DMS153 (cell line): ENCODE measurements around the gene SLC30A5.
"Not testable (repeated sequence)": the region's sequence is repeated elsewhere in the genome, so short reads cannot be mapped to it uniquely, and the experiment has no call there.

Experiments
- DNase-seq: peaks from one replicate; lab custom pipeline; 2025; lab: John Stamatoyannopoulos, UW

SLC30A5 gene

DNA sequence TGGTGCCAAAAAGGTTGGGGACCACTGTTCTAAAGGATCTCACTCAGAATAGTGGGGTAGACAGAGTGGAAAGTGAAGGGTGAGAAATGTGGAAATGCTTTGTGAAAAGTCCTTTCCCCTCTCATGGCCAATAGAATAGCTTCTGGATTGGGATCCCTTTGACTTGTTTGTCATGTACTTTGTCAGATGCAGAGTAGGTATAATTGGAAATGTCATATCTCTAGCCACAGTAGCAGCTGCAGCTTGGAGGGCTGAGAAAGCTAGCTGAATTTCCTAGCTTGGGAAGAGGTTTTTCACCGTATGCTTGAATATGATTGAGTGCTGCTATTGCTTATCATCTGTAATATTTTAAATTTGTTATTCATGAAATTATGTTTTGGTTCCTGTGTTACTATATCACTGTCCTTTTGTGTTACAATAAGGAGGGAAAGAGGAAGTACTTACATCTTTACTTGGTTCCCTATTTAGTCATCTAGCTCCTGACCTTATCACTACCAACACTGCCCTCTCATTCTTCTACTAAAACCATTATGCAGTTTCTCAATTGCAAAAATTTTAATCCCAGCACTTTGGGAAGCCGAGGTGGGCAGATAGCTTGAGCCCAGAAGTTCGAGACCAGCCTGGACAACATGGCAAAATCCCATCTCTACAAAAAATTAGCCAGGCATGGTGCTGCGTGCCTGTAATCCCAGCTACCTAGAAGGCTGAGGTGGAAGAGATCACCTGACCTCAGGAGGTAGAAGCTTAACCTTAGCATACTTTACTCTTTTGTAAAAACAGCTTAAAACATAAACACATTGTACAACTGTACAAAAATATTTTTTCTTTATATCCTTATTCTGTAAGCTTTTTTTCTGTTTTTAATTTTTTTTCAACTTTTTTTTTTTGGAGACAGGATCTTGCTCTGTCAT lies 12.4 kb downstream of the SLC30A5 start:
- DNase-seq, result no peak

DNA sequence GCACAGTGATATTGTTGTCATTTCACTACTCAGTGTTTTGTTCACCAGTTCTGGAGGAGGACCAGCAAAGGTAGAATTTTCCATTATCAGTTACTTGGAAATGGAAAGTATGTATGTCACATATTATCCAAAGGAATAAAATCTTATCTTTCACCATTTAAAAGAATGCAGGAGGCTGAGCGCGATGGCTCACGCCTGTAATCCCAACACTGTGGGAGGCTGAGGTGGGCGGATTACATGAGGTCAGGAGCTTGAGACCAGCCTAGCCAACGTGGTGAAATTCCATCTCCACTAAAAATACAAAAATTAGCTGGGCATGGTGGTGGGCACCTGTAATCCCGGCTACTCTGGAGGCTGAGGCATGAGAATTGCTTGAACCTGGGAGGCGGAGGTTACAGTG lies 14.6 kb downstream of the SLC30A5 start:
- not testable (repeated sequence) for DNase-seq

DNA sequence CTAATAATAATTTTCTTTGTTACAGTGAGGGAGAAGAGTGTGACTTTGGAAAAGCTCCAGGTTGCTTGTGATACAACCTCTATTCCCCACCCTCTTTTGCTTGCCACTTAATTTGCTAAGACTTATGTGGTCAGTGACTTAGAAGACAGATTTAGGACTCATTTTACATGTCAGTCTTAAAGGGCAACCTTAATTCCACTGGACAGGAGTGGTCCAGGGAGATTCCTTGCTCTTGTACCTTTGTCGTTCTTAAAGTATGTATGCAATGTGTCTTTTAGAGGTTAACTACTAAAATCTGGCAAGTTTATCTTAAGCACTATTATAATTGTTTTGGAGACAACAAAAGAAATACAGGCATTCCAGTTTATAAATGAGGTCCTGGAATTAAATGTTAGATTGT lies 20.0 kb downstream of the SLC30A5 start:
- DNase-seq, result no peak

DNA sequence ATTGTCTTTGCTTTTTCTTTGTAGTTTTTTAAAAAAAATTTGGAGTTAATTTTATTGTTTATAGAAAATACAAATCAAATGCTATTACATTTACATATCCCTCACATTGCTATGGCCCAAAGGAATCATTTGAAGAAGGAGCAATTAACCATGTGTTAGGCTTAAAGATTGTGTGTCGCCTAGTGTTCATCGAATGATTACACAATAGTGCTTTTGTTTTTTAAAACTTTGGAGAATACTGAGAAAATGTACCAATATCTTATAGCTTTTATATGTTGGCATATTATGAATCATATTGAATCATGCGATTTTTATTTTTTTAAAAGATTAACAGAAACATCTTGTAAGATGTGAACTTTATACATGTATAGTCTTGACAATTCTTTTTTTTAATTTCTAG lies 21.7 kb downstream of the SLC30A5 start:
- no peak for DNase-seq

DNA sequence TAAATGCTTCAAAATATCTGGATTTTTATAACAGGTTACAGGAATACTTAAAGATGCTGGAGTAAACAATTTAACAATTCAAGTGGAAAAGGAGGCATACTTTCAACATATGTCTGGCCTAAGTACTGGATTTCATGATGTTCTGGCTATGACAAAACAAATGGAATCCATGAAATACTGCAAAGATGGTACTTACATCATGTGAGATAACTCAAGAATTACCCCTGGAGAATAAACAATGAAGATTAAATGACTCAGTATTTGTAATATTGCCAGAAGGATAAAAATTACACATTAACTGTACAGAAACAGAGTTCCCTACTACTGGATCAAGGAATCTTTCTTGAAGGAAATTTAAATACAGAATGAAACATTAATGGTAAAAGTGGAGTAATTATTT lies 35.6 kb downstream of the SLC30A5 start:
- DNase-seq, result no peak

DNA sequence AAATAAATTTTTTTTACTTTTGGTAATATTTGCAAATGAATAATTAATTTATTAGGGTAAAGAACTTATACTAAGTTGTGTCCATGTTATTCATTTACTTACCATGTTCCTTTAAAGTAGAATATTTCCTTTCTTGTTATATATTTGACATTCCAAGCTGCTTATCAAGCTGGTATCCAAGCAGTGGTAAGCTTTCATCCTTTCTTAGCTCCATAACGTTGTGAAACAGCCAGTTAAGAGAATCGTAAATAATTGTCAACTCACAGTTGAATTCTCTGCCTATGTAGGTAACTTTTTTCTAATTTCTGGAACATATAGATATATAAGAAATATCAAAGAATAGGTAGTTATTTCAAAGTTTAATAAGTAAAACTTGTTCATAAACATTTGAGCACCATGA lies 36.4 kb downstream of the SLC30A5 start:
- DNase-seq, result no peak

DNA sequence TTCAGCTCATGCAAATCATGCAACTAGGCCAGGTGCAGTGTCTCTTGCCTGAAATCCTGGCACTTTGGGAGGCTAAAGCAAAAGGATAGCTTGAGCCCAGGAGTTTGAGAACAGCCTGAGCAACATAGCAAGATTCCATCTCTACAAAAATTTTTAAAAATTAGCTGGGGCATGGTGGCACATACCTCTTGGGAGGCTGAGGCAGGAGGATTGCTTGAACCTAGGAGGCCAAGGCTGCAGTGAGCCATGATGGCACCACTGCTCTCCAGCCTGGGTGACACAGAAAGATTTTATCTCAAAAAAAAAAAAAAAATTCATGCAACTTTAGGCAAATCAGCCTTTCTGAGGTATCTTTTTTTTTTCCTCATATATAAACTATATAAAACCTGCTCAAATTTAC lies 37.5 kb downstream of the SLC30A5 start:
- no peak for DNase-seq

DNA sequence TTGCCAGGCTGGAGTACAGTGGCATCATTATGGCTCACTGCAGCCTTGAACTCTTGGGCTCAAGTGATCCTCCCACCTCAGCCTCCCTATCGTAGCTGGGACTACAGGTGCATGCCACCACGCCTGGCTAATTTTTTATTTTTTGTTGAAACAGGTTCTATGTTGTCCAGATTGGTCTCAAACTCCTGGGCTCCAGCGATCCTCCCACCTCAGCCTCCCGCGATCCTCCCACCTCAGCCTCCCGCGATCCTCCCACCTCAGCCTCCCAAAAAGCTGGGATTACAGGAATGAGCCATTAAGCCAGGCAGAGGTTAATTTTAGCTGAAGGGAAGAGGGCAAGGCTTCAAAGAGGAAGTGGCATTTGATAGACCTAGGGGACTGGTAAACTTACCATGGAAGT lies 40.3 kb downstream of the SLC30A5 start:
- no peak for DNase-seq

DNA sequence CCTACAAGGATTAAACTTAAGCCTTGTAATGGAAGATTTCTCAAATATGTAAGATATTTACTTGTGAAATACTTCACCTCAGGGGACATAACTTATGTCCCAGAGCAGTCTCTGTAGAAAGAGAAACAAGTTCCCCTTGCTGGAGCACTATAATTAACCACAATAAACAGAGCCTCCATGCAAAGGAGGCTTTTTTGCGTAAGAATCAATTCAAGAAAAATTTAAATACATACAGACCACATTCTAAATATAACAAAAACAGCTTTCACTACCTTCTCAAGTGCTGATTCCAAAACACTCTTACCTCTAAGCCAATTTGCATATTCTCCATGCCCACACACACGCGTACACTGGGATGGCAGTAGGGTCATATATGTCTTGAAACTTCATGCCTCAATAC lies 42.5 kb downstream of the SLC30A5 start:
- no peak for DNase-seq

DNA sequence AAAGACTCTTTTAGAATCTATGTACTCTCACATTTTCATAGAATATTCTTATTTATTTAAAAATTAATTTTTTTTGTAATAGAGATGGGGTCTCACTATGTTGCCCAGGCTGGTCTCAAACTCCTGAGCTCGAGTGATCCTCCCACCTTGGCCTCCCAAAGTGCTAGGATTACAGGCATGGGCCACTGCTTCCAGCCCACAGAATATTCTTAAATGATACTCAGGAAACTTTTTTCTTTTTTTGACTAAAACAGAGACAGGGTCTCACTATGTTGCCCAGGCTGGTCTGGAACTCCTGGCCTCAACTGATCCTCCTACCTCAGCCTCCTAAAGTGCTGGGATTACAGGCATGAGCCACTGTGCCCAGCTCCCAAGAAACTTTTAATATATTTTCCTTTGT lies 43.4 kb downstream of the SLC30A5 start:
- DNase-seq, result not testable (repeated sequence)

DNA sequence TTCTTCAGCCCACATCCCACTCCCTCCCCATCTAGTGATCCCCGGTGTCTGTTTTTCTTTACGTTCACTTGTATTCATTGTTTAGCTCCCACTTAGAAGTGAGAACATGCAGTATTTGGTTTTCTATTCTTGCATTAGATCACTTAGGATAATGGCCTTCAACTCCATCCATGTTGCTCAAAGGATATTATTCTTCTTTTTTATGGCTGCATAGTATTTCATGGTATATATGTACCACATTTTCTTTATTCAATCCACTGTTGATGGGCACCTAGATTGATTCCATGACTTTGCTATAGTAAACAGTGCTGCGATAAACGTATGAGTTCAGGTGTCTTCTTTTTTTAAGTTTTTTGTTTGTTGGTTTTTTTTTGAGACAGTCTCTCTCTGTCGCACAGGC lies 44.0 kb downstream of the SLC30A5 start:
- DNase-seq, result no peak

DNA sequence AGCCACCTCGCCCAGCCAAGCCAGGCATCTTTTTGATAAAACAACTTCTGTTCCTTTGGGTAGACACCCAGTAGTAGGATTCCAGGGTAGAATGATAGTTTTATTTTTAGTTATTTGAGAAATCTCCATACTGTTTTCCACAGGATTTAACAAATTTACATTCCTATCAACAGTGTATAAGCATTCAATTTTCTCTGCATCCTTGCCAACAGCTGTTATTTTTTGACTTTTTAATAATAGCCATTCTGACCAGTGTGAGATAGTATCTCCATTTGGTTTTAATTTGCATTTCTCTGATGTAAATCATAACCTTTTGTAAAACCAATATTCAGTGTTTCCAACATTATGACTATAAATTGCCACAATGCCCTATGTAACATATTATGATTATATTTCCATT lies 45.0 kb downstream of the SLC30A5 start:
- no peak for DNase-seq

DNA sequence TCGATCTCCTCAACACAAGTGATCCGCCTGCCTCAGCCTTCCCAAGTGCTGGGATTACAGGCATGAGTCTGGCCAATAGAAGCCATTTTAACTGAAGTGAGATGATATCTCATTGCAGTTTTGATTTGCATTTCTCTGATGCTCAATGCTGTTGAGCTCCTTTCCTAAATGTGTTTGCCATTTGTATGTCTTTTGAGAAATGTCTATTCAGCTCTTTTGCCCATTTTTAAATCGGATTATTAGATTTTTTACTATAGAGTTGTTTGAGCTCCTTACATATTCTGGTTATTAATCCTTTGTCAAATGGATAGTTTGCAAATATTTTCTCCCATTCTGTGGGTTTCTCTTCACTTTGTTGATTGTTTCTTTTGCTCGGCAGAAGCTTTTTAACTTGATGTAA lies 46.4 kb downstream of the SLC30A5 start:
- DNase-seq, result not testable (repeated sequence)

DNA sequence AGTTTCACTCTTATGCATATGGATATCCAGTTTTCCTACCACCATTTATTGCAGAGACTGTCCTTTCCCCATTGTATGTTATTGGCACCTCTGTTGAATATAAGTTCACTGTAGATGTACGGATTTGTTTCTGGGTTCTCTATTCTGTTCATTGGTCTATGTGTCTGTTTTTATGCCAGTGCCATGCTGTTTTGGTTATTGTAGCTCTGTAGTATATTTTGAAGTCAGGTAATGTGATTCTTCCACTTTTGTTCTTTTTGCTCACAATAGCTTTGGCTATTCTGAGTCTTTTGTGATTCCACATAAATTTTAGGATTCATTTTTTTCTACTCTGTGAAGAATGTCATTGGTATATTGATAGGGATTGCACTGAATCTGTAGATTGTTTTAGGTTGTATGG lies 47.0 kb downstream of the SLC30A5 start:
- no peak for DNase-seq

DNA sequence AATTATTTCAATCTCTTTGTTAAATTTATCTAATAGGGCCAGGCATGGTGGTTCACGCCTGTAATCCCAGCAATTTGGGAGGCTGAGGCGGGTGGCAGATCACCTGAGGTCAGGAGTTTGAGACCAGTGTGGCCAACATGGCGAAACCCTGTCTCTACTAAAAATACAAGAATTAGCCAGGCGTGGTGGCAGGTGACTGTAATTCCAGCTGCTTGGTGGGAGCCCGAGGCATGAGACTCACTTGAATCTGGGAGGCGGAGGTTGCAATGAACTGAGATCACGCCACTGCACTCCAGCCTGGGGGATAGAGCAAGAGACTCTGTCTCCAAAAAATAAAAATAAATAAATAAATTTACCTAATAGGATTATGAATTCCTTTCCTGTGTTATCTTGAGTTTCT lies 54.8 kb downstream of the SLC30A5 start:
- not testable (repeated sequence) for DNase-seq

DNA sequence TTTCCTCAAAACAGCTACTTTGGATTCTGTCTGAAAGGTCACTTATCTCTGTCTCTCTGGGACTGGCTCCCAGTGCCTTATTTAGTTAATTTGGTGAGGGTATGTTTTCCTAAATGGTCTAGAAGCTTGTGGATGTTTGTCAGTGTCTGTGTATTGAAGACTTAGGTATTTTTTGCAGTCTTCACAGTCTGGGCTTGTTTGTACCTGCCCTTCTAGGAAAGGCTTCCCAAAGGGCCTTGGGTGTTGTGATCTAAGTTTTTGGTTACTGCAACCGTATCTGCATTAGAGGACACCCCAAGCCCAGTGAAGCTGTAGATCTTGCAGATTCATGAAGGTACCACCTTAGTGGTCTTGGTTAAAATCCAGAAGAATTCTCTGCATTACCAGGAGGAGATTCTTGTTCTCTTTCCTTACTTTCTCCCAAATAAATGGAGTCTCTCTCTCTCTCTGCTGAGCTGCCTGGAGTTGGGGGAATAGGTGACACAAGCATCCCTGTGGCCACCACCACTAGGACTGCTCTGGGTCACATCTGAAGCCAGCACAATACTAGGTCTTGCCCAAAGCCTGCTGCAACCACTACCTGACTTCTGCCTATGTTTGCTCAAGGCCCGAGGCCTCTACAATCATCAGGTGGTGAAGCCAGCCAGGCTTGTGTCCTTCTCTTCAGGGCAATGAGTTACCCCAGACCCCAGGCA lies 55.3 kb downstream of the SLC30A5 start:
- DNase-seq, result no peak

DNA sequence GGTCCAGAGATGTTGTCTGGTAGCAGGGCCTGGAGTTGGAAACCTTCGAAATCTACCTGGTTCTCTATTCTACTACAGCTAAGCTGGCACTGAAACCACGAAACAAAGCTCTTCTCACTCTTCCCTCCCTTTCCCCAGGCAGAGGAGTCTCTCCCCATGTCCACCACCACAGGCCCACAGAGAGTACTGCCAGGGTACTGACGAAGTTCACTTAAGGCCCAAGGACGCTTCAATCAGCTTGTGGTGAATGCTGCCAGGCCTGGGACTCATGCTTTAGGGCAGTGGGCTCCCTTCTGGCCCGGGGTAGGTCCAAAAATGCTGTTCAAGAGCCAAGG lies 55.8 kb downstream of the SLC30A5 start:
- DNase-seq, result no peak

DNA sequence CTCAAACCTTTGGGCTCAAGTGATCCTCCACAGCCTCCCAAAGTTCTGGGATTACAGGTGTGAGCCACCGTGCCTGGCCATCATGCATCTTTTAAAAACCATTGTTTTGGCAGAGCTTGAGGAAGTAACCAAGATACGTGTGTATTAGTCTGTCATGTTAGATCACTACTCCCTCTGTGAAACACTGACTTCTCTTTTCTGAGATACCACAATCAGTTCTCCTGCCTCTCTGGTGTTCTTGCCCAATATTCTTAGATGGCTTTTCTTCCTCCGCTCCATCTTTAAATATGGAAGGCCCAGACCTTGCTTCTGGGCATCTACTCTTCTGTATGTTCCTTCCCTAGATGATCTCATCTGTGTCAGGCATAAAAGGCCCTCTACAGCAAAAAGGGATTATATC lies 58.9 kb downstream of the SLC30A5 start:
- no peak for DNase-seq

DNA sequence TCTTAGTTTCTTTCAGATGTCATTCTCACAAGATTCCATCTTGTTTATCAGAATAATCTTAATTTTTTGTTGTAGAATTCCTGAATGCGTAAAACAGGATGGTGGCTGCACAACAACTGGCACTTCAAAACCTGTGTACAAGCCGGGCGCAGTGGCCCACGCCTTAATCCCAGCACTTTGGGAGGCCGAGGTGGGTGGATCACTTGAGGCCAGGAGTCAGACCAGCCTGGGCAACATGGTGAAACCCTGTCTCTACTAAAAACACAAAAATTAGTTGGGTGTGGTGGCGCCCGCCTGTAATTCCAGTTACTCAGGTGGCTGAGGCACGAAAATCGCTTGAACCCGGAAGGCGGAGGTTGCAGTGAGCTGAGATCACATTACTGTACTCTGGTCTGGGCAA lies 62.6 kb downstream of the SLC30A5 start:
- no peak for DNase-seq

DNA sequence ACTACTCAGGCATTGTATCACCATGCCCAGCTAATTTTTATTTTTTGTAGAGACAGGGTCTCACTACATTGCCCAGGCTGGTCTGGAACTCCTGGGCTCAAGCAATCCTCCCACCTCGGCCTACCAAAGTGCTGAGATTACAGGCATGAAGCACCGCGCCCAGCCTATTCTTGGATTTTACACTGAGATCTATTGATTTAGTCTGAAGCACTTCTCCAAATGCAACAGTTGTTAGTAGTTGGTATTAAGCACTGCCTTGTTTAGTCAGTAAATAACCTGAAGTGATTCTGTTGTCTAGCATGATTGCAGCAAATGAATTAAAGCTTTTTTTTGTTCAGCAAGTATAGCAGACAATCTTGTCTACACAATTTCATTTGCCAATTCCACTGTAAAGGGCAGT lies 64.2 kb downstream of the SLC30A5 start:
- no peak for DNase-seq

DNA sequence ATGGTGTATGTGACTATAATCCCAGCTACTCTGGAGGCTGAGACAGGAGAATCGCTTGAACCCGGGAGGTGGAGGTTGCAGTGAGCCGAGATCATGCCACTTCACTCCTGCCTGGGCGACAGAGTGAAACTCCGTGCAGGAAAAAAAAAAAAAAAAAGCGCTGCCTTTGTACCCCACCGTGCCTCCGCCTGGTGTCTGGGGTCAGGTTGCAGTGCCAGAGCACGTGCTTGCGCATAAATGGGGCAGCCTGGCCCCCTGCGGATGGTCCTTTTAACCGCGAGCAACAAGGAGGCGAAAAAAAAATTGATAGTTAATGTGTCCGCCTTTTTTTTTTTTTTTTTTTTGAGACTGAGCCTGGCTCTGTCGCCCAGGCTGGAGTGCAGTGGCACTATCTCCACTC lies 66.8 kb downstream of the SLC30A5 start:
- DNase-seq, result no peak

DNA sequence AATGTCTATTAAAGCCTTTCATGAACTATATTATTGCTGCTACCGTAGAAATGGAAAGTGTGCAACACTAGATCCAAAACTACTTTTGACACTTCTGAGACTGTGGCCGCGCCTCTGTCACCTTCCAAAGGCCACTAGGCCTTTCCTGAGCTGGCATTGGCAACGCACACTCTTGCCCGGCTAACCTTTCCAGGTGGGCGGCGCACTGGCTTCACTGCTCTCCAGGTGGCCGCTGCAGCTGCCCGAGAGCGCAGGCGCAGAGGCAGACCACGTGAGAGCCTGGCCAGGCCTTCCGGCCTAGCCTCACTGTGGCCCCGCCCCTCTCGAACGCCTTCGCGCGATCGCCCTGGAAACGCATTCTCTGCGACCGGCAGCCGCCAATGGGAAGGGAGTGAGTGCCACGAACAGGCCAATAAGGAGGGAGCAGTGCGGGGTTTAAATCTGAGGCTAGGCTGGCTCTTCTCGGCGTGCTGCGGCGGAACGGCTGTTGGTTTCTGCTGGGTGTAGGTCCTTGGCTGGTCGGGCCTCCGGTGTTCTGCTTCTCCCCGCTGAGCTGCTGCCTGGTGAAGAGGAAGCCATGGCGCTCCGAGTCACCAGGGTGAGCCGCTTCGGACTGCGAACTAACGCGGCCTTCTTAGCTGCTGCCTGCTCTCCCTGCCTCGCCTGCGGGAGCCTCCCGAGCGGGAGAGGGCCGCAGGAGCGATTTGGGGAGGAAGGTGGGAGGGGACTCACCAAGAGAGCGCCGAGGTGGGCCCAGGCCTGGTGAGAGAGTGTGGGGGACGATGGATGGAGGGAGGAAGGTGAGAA lies 73.1 kb downstream of the SLC30A5 start, which contains the start of gene CCNB1:
Gene CCNB1, plus strand, starts transcription at position 465 of the 807 bp plus-strand sequence. Its CDS starts 113 bp downstream, at position 578.
- peak; percentile 92 for DNase-seq

DNA sequence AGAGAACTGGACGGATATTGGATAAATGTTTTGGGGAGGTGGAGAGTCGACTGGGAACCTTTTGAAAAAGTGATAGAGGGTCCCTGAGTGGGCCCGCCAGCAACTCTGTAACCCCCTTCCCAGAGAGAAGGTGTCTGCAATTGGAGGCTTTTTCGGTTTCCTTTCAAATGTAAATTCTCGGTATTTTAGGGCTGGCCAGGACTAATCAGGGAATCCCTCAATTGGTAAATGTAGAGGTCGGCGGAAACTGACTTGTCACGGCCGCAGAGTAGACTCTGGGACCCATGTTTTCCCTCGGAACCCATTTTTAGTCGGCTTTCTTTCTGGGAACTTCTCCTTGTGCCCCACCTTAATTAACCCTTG lies 73.7 kb downstream of the SLC30A5 start:
- no peak for DNase-seq
